Right lobe of liver (tissue), 6 donors: ENCODE data around the gene RADIL. TPM values are rescaled to one million over a fixed set of nuclear protein-coding genes. Genes with fewer than 3 reads are reported as not detected.

Experiments used
- ATAC-seq, 4 donors: fragments of 200-7000 bp; cut with Tn5 transposase; one replicate each; pipeline ENCODE4 v1.9.1; 2020; ENCODE audit warnings: mild to moderate bottlenecking in 4 of 4, moderate library complexity in 4 of 4
- DNase-seq, 3 donors: peaks; one replicate each; pipeline ENCODE4 v3.0.0-alpha.2; 2020
- H3K27ac ChIP-seq, 3 donors: fragments of 200-600 bp; one replicate each; pipeline ENCODE4 v1.8.0; 2022
- H3K27me3 ChIP-seq, 2 donors: fragments of 200-600 bp; one replicate each; pipeline ENCODE4 v1.8.0; 2022
- H3K36me3 ChIP-seq, 4 donors: fragments of 200-600 bp; sonication (generic) in 1 of 4; one replicate each; pipeline versions ENCODE4 v1.5.1 to v1.8.0; 2017 to 2022; ENCODE audit warnings: control low read depth in 1 of 4
- H3K4me1 ChIP-seq, 4 donors: fragments of 200-600 bp; sonication (generic) in 1 of 4; one replicate each; pipeline versions ENCODE4 v1.5.1 to v1.8.0; 2017 to 2022; ENCODE audit warnings: control low read depth in 1 of 4
- H3K4me3 ChIP-seq, 3 donors: fragments of 200-600 bp; one replicate each; pipeline ENCODE4 v1.8.0; 2022
- H3K9me3 ChIP-seq, 4 donors: fragments of 200-600 bp; sonication (generic) in 1 of 4; one replicate each; pipeline versions ENCODE4 v1.5.1 to v1.8.0; 2017 to 2022; ENCODE audit warnings: control low read depth in 1 of 4
- CTCF ChIP-seq, 4 donors: fragments of 200-600 bp in 3 of 4; fragments of 450-650 bp in 1 of 4; IDR thresholded peaks; one replicate each; pipeline versions ENCODE4 v1.5.1 to v1.8.0; 2016 to 2022; ENCODE audit warnings: antibody characterized with exemption in 4 of 4, mild to moderate bottlenecking in 2 of 4
- POLR2A ChIP-seq: fragments of 450-650 bp; IDR thresholded peaks from one replicate; pipeline ENCODE4 v1.6.1; 2017; ENCODE audit warnings: antibody characterized with exemption, mild to moderate bottlenecking
- WGBS: methylation state at CpG from one replicate; pipeline ENCODE4 v1.1.6; 2018; ENCODE audit warnings: low coverage, low lambda C conversion rate; ENCODE audit not compliant: insufficient coverage; ENCODE audit errors: missing lambda C conversion rate; 5-methylcytosine and 5-hydroxymethylcytosine counted together
- intact Hi-C, 2 donors: fragments of 100-400 bp; cut with DNase I; formaldehyde crosslinking; loops; one replicate each; pipeline versions ENCODE4 v1.11.2 to v1.14.1; 2022
- total RNA-seq, 6 experiments: library from RNA; depleted of rRNA in 2 of 6; stranded (reverse); fragments of >200 nt in 2 of 6; fragmentation: NEBNext Ultra II Directional in 3 of 6; extraction: Animal tissue kit (Norgen Biotek cat#: 25700) in 3 of 6; gene quantifications; one replicate each; pipeline versions ENCODE4 v1.1.0 to v1.2.4, GENCODE V29; 2016 to 2023
- donor health status: DM: no; HTN: yes; CAD: no.
- donor health status: DM: no; HTN: no; CAD: no.
- donor health status: DM: no; HTN: no; CAD: no.
- donor health status: DM: no; HTN: yes; CAD: no.
- donor health status: DM: no; HTN: yes; CAD: no.

The RADIL gene
- total RNA-seq, 6 experiments from 2014 or later, result 0.20 to 1.6 (median 0.34) TPM; not detected in 2

GRCh38 chr7:4768597-4769569, 114.6 kb downstream of the RADIL start:
- WGBS, result 84% methylated on average over 14 of the region's 27 CpGs
- H3K4me1 ChIP-seq, result peaks cover 0 to 2% (median 0%) of the 10 kb centered on the region in 4 donors
- intact Hi-C loops, result no loop called here
- no peak overlapping the region for H3K27ac ChIP-seq
- no peak for ATAC-seq
- H3K4me3 ChIP-seq, result no peak overlapping the region
- H3K9me3 ChIP-seq, result no peaks in the 10 kb centered on the region
- DNase-seq, result no peak
- H3K36me3 ChIP-seq, result peaks cover 0 to under 1% (median 0%) of the 10 kb centered on the region in 4 donors
- no peak for TF ChIP-seq POLR2A
- H3K27me3 ChIP-seq, result no peaks in the 10 kb centered on the region

GRCh38 chr7:4766666-4767519, 116.6 kb downstream of the RADIL start:
- DNase-seq (no peak), ATAC-seq (no peak)
- Histone ChIP-seq H3K27ac (no peak overlapping the region), H3K4me3 (no peak overlapping the region), H3K36me3 (peaks cover 0 to 20% (median 12%) of the 10 kb centered on the region in 4 donors), H3K4me1 (no peaks in the 10 kb centered on the region), H3K27me3 (no peaks in the 10 kb centered on the region), H3K9me3 (no peaks in the 10 kb centered on the region)
- WGBS, result 93% methylated on average over 13 of the region's 37 CpGs
- intact Hi-C loops, result no loop called here
- no peak for TF ChIP-seq POLR2A
- no peak for TF ChIP-seq CTCF (IDR thresholded peaks at IDR 0.05)

GRCh38 chr7:4765776-4766490, 117.6 kb downstream of the RADIL start:
- 73% methylated on average over 10 of the region's 23 CpGs for WGBS
- intact Hi-C loops, result no loop called here
- peaks cover 0 to 30% (median 17%) of the 10 kb centered on the region in 4 donors for H3K36me3 ChIP-seq
- TF ChIP-seq POLR2A (no peak), CTCF (IDR thresholded peaks at IDR 0.05) (peak in 2 of 4 donors; percentile 7 to 9)
- no peak overlapping the region for H3K27ac ChIP-seq
- H3K27me3 ChIP-seq, result no peaks in the 10 kb centered on the region
- peak in 1 of 4 donors; percentile 5 for ATAC-seq
- H3K9me3 ChIP-seq, result no peaks in the 10 kb centered on the region
- no peak overlapping the region for H3K4me3 ChIP-seq
- no peaks in the 10 kb centered on the region for H3K4me1 ChIP-seq
- no peak for DNase-seq

GRCh38 chr7:4764402-4765007, 119.0 kb downstream of the RADIL start:
- H3K36me3 ChIP-seq, result peaks cover 0 to 36% (median 19%) of the 10 kb centered on the region in 4 donors
- no peak overlapping the region for H3K4me3 ChIP-seq
- no peaks in the 10 kb centered on the region for H3K9me3 ChIP-seq
- ATAC-seq (no peak), DNase-seq (no peak)
- WGBS, result 89% methylated on average over 8 of the region's 35 CpGs
- TF ChIP-seq POLR2A (no peak), CTCF (IDR thresholded peaks at IDR 0.05) (no peak)
- no peaks in the 10 kb centered on the region for H3K4me1 ChIP-seq
- intact Hi-C loops, result no loop called here
- no peaks in the 10 kb centered on the region for H3K27me3 ChIP-seq
- H3K27ac ChIP-seq, result no peak overlapping the region
